WTC11 (cell line): ENCODE results near the gene PXYLP1. TPM values are rescaled to one million over a fixed set of nuclear protein-coding genes. Genes with fewer than 3 reads are reported as not detected.

Experiments used
- ATAC-seq: fragments of 200-7000 bp; cut with Tn5 transposase; 2 replicates; pipeline ENCODE4 v1.10.0; 2021; ENCODE audit warnings: mild to moderate bottlenecking, moderate library complexity
- CTCF ChIA-PET: fragments of 300-600 bp; sonication (Branson Sonifier 250); formaldehyde crosslinking; loops from one replicate; lab custom pipeline; 2021; ENCODE audit warnings: antibody characterized with exemption; lab: Charles Lee
- POLR2A ChIA-PET: fragments of 350-600 bp; sonication (Branson Sonifier 250); formaldehyde crosslinking; loops from one replicate; lab custom pipeline; 2021; ENCODE audit warnings: antibody characterized with exemption; lab: Charles Lee
- DNase-seq: peaks from one replicate; pipeline ENCODE4 v3.0.0; 2021; ENCODE audit warnings: low spot score
- H3K27ac Mint-ChIP-seq: 2 replicates; pipeline ENCODE4 v1.8.0; 2021; ENCODE audit warnings: mixed read lengths
- H3K27me3 Mint-ChIP-seq: 2 replicates; pipeline ENCODE4 v1.8.0; 2021; ENCODE audit warnings: low read depth, mild to moderate bottlenecking, moderate library complexity, mixed read lengths
- H3K36me3 Mint-ChIP-seq: 2 replicates; pipeline ENCODE4 v1.8.0; 2021; ENCODE audit warnings: mixed read lengths
- H3K4me1 Mint-ChIP-seq: 2 replicates; pipeline ENCODE4 v1.8.0; 2022; ENCODE audit warnings: mixed read lengths
- H3K4me3 Mint-ChIP-seq: 2 replicates; pipeline ENCODE4 v1.8.0; 2021; ENCODE audit warnings: mild to moderate bottlenecking, moderate library complexity, mixed read lengths
- H3K9me3 Mint-ChIP-seq: 2 replicates; pipeline ENCODE4 v1.8.0; 2021; ENCODE audit warnings: mixed read lengths
- ARID4B ChIP-seq: sonication (generic); formaldehyde crosslinking; IDR thresholded peaks from 2 replicates; pipeline ENCODE4 v1.8.0; 2023; ENCODE audit warnings: missing genetic modification reagents, mild to moderate bottlenecking, borderline replicate concordance
- ATF2 ChIP-seq: sonication (generic); formaldehyde crosslinking; IDR thresholded peaks from 2 replicates; pipeline ENCODE4 v1.8.1; 2022; ENCODE audit warnings: low read depth, missing genetic modification reagents, borderline replicate concordance
- HMGA2 ChIP-seq: fragments of 250-450 bp; sonication (Bioruptor Pico); IDR thresholded peaks from 2 replicates; pipeline ENCODE4 v1.4.0; 2021; ENCODE audit warnings: mild to moderate bottlenecking, moderate library complexity
- MXD4 ChIP-seq: fragments of 250-450 bp; sonication (Bioruptor Pico); IDR thresholded peaks from 2 replicates; pipeline ENCODE4 v1.8.0; 2021; ENCODE audit warnings: mild to moderate bottlenecking, moderate library complexity, borderline replicate concordance
- NFYB ChIP-seq: sonication (generic); formaldehyde crosslinking; conservative IDR thresholded peaks from 2 replicates; pipeline ENCODE4 v1.8.0; 2022; ENCODE audit warnings: low read depth, missing genetic modification reagents
- NR2C2 ChIP-seq: sonication (generic); formaldehyde crosslinking; IDR thresholded peaks from 2 replicates; pipeline ENCODE4 v1.8.0; 2022; ENCODE audit warnings: mild to moderate bottlenecking, missing genetic modification reagents
- NR3C1 ChIP-seq: sonication (generic); formaldehyde crosslinking; conservative IDR thresholded peaks from 2 replicates; pipeline ENCODE4 v1.8.1; 2023; ENCODE audit warnings: low read depth, mild to moderate bottlenecking, missing genetic modification reagents
- RORB ChIP-seq: fragments of 250-450 bp; sonication (Bioruptor Pico); IDR thresholded peaks from 2 replicates; pipeline ENCODE4 v1.9.0; 2021; ENCODE audit warnings: mild to moderate bottlenecking
- TCF7 ChIP-seq: sonication (generic); formaldehyde crosslinking; IDR thresholded peaks from 2 replicates; pipeline ENCODE4 v1.8.0; 2022; ENCODE audit warnings: mild to moderate bottlenecking, low read depth, missing genetic modification reagents, moderate library complexity
- TEAD4 ChIP-seq: sonication (generic); formaldehyde crosslinking; IDR thresholded peaks from 2 replicates; pipeline ENCODE4 v1.8.0; 2022; ENCODE audit warnings: mild to moderate bottlenecking, missing genetic modification reagents
- USF2 ChIP-seq: sonication (generic); formaldehyde crosslinking; IDR thresholded peaks from 2 replicates; pipeline ENCODE4 v1.8.1; 2023; ENCODE audit warnings: mild to moderate bottlenecking, missing genetic modification reagents, moderate library complexity
- ZNF138 ChIP-seq: sonication (generic); formaldehyde crosslinking; conservative IDR thresholded peaks from 2 replicates; pipeline ENCODE4 v1.8.1; 2022; ENCODE audit warnings: mild to moderate bottlenecking, moderate library complexity, missing genetic modification reagents
- ZNF416 ChIP-seq: fragments of 250-450 bp; sonication (Bioruptor Pico); IDR thresholded peaks from 2 replicates; pipeline ENCODE4 v1.9.0; 2021; ENCODE audit warnings: mild to moderate bottlenecking, inconsistent platforms
- total RNA-seq: library from RNA; stranded (reverse); gene quantifications from 3 replicates; pipeline ENCODE4 v1.2.3, GENCODE V29; 2021

PXYLP1 gene
- total RNA-seq, 1 experiment from 2014 or later, result 20.1 TPM

GRCh38 chr3:141277451-141277850, 45.8 kb downstream of the PXYLP1 start:
- no peak overlapping the region for H3K4me3 Mint-ChIP-seq
- DNase-seq, result no peak
- 0 out of 2 replicates have a peak, but pooled peaks cover 7% of the 10 kb centered on the region for H3K4me1 Mint-ChIP-seq
- H3K36me3 Mint-ChIP-seq, result peaks cover 2% of the 10 kb centered on the region; the same call in 1 of the 2 replicates
- no peak overlapping the region for H3K27ac Mint-ChIP-seq
- H3K27me3 Mint-ChIP-seq, result no peaks in the 10 kb centered on the region
- H3K9me3 Mint-ChIP-seq, result no peaks in the 10 kb centered on the region
- POLR2A ChIA-PET, result interaction anchor here (0.6 kb wide), 1 partner anchor 170 kb away, joined by 4 read pairs; no protein-coding TSS in a partner anchor
- no peak for ATAC-seq
- CTCF ChIA-PET, result interaction anchor here (1.3 to 1.6 kb wide), 2 partner anchors 41 to 46 kb away, joined by 3 to 5 read pairs; partner anchors contain the start of gene PXYLP1
- TF ChIP-seq USF2 (CRISPR knock-in tag), result peak; percentile 59
- TF ChIP-seq TCF7 (CRISPR knock-in tag), result no peak
- TF ChIP-seq, all 79 proteins: peak for 1

GRCh38 chr3:141278196-141279076, 46.8 kb downstream of the PXYLP1 start:
- TF ChIP-seq HMGA2 (CRISPR knock-in tag) (no peak), NFYB (CRISPR knock-in tag) (no peak), NR3C1 (CRISPR knock-in tag) (no peak), NR2C2 (CRISPR knock-in tag) (no peak), ZNF416 (CRISPR knock-in tag) (no peak), TEAD4 (CRISPR knock-in tag) (no peak), RORB (no peak), ARID4B (CRISPR knock-in tag) (no peak), ATF2 (CRISPR knock-in tag) (no peak), ZNF138 (CRISPR knock-in tag) (no peak), MXD4 (no peak)
- ATAC-seq (no peak), DNase-seq (no peak)
- Mint-ChIP-seq H3K27ac (no peak overlapping the region), H3K36me3 (peaks cover 2% of the 10 kb centered on the region; the same call in 1 of the 2 replicates), H3K27me3 (no peaks in the 10 kb centered on the region), H3K4me3 (no peak overlapping the region), H3K4me1 (0 out of 2 replicates have a peak, but pooled peaks cover 7% of the 10 kb centered on the region), H3K9me3 (no peaks in the 10 kb centered on the region)
- ChIA-PET POLR2A (no interaction called here), CTCF (interaction anchor here (0.7 to 2.6 kb wide), 7 partner anchors 9 to 278 kb away, joined by 3 to 17 read pairs (median 3); partner anchors contain the start of gene PXYLP1)
